ENCODE results near the gene FMNL3.
"Not testable (repeated sequence)": the region's sequence is repeated elsewhere in the genome, so short reads cannot be mapped to it uniquely, and the experiment has no call there.

Gene FMNL3

GRCh38 chr12:49633703-49634345 is 73.4 kb downstream of the FMNL3 start:
- in situ Hi-C loops (cut with MboI; ENCODE audit: low sequenced_read_pairs): no loop called here

- in situ Hi-C loops (cut with MboI; ENCODE audit: low sequenced_read_pairs): no loop called here
These were observed 74.1 kb downstream of the FMNL3 start for GRCh38 chr12:49632986-49633702.

DNA sequence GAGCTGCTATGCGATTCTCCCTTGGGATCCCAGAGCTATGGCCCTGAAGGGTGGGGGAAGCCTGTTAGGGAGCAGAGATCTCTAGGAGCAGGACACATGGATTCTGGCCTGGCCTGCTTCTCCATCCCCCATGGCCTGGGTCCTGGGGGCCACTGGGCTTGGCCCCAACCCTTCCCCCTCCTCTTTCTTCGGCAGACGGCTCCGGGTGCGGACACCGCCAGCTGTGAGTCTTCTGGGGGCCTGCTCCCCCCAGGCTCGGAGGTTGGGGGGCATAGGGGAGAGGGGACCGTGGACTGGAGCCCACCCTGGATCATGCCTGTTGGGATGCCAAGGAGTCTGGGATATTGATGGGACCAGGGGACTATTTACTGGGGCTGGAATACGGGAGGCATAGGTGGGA is 74.8 kb downstream of the FMNL3 start:
- in situ Hi-C loops (cut with MboI; ENCODE audit: low sequenced_read_pairs): no loop called here

- in situ Hi-C loops (cut with MboI; ENCODE audit: low sequenced_read_pairs): no loop called here
These were observed 75.8 kb downstream of the FMNL3 start for GRCh38 chr12:49631336-49631907.

DNA sequence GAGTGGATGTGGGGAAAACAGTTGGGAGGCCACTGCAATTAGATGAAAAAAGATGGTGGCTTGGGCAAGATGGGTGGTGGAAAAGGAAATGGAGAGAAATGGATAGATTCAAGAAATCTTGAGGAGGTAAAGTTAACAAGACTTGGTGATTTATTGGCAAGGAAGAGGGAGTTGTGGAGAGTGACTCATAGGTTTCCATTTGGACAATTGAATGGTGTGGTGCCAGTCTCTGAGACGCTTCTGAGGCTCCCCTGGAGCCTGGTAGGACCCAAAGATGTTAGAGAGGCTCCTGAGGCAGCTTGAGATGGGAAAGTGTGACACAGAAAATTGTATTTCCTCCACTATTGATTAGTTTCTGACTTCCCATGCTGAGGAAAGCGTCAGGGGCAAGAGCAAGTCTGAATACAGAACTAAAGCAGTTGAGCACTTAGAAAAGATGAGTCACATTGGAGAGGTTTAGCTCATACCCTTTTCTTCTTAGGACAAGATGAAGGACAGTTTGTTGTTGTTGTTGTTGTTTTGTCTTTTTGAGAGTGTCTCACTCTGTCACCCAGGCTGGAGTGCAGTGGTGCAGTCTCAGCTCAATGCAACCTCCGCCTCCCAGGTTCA is 79.3 kb downstream of the FMNL3 start:
- in situ Hi-C loops (cut with MboI; ENCODE audit: low sequenced_read_pairs): no loop called here

DNA sequence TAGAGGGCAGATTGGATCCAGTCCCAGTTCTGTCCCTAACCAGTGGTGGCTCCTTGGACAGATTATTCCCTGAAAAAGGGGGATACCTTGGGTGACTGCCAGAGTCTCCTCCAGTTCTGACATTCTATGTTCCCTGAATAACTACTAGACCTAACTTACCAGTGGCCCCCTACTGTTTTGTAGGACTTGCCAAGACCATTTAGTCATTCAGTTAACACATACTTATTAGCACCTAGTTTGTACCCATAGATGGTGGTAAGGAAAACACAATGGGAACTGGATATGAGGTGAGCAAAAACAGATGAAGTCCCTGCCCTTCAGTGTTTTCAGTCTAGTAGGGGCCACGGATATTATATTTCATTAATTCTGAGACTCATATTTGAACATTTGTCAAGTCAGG is 80.4 kb downstream of the FMNL3 start:
- in situ Hi-C loops (cut with MboI; ENCODE audit: low sequenced_read_pairs): no loop called here

DNA sequence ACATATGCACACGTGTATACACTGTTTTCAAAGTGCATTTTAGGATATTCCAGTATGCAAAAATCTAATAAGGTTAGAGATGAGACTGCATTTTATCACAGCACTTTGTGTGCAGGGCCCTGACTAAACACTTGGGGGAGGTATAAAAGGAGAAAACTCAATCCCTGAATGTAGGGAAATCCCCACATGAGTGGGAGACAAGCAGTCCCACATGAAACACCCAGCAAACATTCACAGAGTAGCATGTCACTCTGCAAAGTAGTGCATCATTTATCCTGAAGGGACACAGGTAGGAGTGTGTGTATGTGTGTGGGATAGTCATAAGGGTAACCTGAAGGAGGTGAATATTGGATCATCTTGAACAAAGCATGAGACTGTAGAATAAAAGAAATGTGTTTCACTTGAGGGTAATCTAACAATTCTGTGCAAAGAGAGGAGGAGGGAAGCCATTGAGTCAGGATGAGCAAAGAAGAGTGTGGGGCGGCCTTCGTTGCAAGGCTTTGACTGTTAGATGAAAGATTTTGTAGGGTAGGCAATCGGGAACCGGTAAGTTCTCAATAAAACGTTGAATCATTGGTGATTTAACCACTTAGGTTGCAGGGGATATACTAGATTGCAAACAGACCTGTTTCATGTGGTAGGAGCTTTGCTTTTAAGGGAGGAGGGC is 80.9 kb downstream of the FMNL3 start:
- in situ Hi-C loops (cut with MboI; ENCODE audit: low sequenced_read_pairs): no loop called here

GRCh38 chr12:49624921-49625577 is 82.2 kb downstream of the FMNL3 start:
- in situ Hi-C loops (cut with MboI; ENCODE audit: low sequenced_read_pairs): no loop called here

GRCh38 chr12:49623142-49623904 is 83.9 kb downstream of the FMNL3 start, which contains the start of gene PRPF40B:
Gene PRPF40B (plus strand): TSS chr12:49623561. CDS start chr12:49623591, 30 bp downstream.
- in situ Hi-C loops (cut with MboI; ENCODE audit: low sequenced_read_pairs): no loop called here

DNA sequence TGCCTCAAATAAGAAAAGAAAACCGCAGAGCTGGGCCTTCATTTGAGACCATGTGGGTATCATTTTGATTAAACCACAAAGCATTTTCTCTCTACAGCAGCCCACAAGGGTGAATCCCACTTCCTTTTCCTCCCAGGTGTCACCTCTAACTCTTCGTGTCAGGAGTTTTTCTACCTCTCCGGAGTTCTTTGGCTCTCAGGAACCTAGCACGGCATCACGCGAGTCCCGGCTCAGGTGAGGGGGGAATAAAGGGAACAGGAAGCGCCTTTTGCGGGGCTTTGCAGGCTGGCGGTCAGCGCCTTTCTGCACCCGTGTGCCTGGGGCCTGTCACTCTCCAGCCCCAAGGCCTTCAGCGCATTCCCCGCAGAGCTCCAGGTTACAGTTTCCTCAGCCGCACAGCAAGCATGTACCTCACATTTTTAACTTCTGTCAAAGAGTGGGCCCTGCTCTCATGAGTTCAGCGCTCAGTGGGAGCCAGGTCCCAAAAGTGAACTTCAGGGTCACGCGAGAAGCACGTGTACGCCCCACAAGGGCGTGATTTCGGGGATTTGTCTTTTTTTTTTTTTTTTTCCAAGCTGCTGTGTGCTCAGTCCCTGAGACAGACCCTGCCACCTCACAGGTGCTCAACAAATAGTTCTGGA is 84.6 kb downstream of the FMNL3 start:
- in situ Hi-C loops (cut with MboI; ENCODE audit: low sequenced_read_pairs): no loop called here

- in situ Hi-C loops (cut with MboI; ENCODE audit: low sequenced_read_pairs): no loop called here
These were observed 85.3 kb downstream of the FMNL3 start for GRCh38 chr12:49621651-49622500.

DNA sequence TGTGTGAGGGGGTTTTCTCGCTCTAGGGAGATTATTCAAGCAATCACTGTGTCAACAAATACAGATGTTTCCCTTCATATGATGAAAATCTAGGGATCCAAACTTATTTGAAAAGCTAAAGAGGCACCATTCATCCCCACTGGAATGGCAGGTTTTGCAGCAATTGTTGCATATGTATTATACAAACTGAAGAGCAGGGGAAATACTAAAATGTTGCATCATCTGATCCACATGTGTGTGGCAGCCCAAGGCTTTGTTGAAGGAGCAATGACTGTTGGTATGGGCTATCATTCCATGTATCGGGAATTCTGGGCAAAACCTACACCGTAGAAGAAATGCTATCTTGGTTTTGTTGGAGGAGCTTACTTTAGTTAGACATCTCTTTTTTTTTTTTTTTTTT is 87.9 kb downstream of the FMNL3 start:
- in situ Hi-C loops (cut with MboI; ENCODE audit: low sequenced_read_pairs): no loop called here

- in situ Hi-C loops (cut with MboI; ENCODE audit: low sequenced_read_pairs): no loop called here
These were observed 88.6 kb downstream of the FMNL3 start for GRCh38 chr12:49618576-49618975.

DNA sequence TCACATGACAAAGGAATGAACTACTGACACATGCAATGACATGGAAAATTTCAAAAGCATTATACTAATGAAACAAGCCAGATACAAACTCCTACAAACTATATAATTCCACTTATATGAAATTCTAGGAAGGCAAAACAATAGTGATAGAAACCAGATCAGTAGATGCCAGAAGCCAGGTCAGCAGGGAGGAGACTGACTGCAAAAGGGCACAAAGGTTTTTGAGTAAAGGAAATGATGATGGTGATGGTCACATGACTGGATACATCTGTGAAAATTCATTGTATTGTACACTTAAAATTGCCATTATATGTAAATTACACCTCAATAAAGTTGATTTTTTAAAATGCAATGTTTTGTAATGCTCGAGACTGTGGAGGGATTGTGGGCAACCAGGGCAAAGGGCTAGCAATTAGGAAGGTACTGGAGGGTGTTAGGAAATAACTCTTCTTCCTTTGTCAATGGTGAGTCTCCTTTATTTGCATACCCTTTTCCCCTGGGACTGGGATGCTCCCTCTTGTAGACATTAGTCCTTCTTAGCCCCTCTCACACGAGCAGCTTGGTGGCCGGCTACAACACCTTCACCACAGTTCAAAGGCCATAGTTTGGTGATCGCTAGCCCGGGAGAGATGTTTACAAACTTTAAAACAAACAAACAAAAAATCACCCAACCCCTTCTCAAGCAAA is 90.5 kb downstream of the FMNL3 start:
- in situ Hi-C loops (cut with MboI; ENCODE audit: low sequenced_read_pairs): no loop called here

DNA sequence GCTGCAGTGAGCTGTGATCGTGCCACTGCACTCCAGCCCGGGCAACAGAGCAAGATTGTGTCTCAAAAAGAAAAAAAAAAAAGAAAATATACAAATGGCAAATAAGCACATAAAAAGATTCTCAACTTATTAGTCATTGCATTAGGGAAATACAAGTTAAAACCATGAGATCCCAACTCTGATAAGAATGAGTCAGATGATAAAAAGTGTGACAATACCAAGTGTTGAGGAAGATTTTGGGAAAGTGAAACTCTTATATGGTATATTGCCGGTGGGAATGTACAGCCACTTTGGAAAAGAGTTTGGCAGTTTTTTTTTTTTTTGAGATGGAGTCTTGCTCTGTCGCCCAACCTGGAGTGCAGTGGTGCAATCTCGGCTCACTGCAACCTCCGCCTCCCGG is 91.5 kb downstream of the FMNL3 start:
- in situ Hi-C loops (cut with MboI; ENCODE audit: low sequenced_read_pairs): no loop called here

DNA sequence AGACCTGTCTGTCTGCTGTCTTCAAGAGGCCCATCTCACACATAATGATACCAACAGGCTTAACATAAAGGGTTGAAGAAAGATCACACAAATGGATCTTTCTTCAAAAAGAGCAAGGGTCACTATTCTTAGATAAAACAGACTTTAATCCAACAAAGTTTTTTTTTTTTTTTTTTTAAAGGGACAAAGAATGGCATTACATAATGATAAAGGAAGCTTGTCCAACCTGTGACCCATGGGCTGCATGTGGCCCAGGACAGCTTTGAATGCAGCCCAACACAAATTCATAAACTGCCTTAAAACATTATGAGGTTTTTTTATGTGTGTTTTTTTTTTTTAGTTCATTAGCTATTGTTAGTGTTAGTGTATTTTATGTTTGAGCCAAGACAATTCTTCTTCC is 95.0 kb downstream of the FMNL3 start:
- in situ Hi-C loops (cut with MboI; ENCODE audit: low sequenced_read_pairs): no loop called here

- in situ Hi-C loops (cut with MboI; ENCODE audit: low sequenced_read_pairs): not testable (repeated sequence)
These were observed 96.4 kb downstream of the FMNL3 start for GRCh38 chr12:49610785-49611184.

DNA sequence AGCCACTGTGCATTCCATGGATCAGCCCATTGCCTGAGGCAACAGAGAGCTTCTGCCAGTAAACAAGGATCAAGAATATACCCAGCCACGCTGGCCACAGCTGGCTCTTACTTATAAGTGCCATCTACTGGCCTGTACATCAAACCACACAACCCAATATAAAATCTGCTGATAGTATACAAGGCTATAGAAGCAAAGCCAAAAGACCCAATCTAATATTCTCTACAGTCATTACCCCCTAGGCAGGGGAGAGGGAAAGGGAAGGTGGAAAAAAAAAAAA is 97.4 kb downstream of the FMNL3 start:
- in situ Hi-C loops (cut with MboI; ENCODE audit: low sequenced_read_pairs): no loop called here

Data from hTERT RPE-1 (cell line).